GM18502 (cell line): ENCODE data around the gene TSPYL2.

ENCODE experiments used
- ATAC-seq: cut with Tn5 transposase; IDR thresholded peaks from one replicate; pipeline ENCODE4 v1.9.1; 2021; ENCODE audit warnings: mild to moderate bottlenecking; ENCODE audit not compliant: unreplicated experiment, poor library complexity

The TSPYL2 gene

DNA sequence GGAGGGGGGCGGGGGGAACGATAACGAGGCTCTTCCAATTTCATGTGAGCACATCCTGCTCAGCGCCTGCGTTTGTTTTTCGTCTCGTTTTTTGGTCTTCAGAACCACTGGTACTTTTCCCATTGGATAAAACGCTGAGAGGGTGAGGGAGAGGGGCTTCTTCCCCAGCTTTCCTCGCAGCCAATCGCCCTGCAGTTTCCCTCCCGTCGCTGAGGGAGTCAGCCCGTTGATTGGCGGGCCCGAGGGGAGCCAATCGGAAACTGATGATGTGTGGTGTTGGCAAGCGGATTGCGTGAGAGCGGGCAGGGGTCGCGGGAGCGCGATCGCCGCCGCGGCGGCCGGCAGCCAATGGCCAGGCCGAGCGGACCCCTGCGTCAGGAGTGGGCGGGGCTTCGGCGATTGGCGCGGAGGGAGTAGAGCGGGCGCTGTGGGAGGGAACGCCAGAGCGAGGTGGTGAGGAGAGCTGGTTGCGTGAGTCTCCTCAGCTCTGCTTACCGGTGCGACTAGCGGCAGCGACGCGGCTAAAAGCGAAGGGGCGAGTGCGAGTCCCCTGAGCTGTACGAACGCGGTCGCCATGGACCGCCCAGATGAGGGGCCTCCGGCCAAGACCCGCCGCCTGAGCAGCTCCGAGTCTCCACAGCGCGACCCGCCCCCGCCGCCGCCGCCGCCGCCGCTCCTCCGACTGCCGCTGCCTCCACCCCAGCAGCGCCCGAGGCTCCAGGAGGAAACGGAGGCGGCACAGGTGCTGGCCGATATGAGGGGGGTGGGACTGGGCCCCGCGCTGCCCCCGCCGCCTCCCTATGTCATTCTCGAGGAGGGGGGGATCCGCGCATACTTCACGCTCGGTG lies at the start of gene TSPYL2:
Gene TSPYL2, plus strand, starts transcription at position 443 of the 848 bp plus-strand sequence. Its CDS starts 132 bp downstream, at position 575.
- ATAC-seq: peak; percentile 94

DNA sequence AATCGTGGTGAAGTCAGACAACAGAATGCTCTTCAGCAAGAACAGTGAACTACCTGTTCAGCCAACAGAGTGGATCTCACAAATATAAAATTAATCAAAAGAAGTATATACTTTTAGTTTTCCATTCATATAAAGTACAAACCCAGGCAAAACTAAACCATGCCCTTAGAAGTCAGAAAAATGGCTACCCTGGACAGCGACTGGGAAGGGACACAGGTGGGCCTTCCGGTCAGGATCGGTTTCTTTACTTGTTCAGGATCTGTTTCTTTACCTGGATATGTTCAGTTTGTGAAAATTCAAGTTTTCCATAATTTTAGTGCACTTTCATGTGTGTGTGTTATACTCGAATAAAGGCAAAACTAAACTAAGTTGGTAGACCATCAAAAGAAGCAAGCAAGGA lies 46.0 kb upstream of the TSPYL2 start:
- ATAC-seq: no peak

DNA sequence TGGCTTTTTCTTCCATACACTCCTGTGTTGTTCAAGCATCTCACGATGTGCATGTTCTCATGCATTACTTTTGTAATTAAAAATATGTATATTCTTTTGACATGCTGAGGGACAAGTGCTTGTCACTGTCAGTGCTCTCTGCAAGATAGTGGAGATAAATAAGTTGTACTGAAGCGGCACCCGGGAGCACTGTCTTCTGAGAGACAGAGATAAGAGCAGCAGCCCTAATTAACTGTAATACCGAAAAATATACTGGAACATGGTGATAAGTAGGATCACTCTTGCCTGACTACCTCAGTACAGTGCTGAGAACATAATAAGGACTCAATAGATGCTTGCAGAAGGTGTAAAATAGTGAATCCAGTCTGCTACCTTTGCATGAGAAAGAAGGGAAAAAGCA lies 42.9 kb upstream of the TSPYL2 start:
- no peak for ATAC-seq

DNA sequence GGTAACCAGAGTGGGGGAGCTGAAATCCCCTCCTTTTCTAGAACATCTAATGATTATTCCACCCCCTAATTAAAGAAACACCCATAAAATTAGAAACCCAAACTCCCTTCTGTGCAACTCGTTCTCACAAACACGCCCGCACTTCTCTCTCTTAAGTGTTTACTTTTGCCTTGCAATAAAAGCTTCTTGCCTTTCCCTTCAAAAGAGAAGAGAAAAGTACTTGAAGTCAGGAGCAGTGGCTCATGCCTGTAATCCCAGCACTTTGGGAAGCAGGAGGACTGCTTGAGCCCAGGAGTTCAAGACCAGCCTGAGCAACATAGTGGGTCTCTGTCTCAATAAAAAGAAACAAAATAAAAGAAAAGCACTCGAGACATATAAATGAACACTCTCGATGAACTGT lies 37.2 kb upstream of the TSPYL2 start:
- no peak for ATAC-seq

DNA sequence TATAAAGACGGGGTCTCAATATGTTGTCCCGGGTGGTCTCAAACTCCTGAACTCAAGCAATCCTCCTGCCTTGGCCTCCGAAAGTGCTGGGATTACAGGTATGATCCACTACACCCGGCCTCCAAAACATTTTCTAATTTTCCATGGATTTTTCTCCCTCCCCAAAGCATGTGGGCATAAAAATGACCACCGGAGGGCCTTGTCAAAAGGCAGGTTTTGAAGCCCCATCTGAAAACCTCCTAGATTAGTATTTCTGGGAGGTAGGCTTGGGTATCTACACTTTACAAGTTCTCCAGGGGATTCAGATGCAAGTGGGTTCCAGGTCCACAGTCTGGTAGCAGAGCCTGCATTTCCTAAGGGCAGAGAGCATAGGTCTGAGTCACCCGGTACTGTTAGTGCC lies 34.9 kb upstream of the TSPYL2 start:
- ATAC-seq: no peak

DNA sequence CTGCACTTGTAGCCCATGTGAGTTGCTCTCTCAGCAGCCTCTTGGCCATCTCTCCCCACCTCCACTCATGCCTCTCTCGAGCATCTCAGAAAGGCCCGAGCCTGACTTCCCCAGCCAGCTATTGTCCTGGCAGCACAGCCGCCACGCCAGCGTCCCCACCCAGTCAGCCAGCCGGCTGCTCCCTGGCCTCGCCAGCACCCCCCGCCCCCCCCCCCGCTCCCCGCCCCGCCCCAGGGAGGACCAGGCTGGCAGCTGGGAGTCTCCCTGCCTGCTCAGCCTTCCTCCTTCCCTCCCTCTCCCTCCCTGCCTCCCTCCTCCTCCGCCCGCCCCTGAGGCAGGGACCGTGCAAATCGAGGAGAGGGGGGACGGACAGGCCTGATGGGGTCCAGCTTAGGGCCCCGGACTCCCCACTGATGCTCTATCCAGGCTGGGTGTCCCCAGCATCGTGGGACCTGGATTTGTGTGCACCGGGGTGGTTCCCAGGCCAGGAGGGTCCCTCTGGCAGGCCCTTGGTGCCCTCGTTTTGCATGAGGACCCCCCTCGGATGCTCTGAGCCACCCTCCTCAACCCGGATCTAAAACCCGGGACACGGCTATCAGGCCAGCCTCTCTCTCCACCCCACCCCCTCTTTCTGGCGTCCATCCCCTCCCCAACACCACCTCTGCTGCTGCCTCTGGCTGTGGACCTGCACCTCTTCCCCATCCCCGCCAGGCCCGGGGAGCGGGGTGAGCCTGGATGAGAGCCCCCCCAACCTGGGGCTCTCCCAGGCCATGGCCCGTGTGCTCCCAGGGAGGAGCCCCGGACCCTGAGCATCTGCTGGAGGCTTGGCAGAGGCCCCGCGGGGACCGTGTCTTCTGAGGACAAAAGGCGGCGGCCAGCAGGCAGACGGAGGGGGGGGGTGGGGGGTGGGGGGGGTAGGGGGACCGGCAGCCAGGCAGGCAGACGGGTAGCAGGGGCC lies 33.7 kb upstream of the TSPYL2 start, which contains the start of gene GPR173:
Gene GPR173, plus strand, starts transcription at position 621 of the 958 bp plus-strand sequence. CDS start 27,833 bp downstream, outside the sequence.
- ATAC-seq: no peak

DNA sequence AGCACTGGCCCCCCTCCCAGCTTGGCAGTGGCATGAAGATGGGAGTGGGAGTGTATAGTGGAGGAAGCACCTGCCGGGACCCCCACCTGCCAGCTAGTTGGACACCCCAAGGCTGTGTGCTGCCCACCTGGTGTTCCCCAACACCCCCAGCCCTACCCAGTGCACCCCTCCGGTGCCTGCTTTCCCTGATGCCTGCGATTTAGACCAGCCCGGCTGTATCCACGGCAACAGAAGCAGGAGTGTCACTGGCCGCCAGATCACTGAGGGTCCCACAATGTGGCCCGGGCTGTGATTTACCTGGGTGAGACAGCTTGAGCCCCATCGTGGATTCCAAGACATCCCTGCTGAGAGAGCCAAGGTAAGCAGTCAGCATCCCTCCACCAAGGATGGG lies 33.0 kb upstream of the TSPYL2 start:
- ATAC-seq: no peak

DNA sequence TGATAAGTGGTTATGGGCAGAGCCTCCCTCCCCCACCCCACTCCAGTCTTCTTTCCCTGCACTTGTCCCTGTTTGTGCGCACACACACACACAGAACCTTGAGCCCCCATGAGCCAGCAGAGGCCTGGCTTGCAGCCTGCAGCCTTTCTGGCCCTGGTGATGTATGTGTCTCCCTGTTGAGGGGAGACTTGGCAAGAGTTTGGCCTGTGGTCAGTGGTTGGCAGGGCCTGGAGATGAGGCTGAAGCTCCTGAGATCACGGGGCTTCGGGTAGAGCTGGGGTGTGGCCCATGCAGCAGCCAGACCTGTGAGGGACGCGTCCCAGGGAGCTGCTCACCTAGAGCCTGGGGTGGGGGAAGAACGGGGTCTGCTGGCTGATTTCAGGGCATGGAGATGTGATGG lies 31.3 kb upstream of the TSPYL2 start:
- no peak for ATAC-seq

DNA sequence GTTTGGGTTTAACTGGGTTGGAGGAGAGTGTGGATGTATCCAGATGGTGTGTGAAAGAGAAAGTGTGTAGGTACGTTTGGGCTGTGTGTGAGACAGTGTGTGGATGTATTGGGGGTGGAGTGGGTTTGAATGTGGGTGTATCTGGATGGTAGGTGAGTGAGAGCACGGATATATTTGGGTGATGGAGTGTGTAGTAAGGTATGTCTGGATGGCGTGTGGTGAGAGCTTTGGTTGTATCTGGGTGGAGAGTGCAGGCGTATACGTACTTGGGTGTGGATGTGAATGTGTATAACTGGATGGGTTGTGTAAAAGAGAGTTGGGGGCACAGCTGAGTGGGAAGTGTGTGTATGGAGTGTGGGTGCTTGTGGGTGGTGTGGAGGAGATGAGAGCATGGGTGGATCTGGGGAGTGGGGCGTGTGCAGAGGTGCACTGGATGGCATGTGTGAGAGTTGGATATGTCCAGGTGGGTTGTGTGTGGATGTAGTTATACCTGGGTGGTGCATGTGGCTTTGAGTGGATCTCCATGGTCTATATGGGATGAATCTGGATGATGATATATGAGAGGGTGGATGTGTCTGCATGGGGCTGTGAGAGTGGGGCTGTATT lies 26.8 kb upstream of the TSPYL2 start:
- no peak for ATAC-seq

DNA sequence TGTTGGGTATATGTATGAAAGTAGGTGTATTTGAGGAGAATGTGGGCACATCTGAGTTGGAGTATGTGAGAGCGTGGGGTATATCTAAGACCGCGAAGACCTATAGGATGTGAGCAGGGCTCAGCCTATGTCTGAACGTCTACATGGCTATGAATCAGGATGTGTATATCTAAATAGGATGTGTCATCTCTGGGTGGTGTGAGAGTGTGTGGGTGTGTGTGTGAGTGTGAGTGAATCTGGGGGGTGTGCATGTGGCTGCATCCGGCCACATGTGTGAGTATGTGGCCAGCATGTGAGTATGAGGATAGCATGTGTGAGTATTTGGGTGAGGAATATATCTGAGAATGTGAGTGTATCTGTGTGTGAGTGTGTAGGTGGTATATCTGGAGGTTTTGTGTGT lies 25.9 kb upstream of the TSPYL2 start:
- ATAC-seq: no peak

DNA sequence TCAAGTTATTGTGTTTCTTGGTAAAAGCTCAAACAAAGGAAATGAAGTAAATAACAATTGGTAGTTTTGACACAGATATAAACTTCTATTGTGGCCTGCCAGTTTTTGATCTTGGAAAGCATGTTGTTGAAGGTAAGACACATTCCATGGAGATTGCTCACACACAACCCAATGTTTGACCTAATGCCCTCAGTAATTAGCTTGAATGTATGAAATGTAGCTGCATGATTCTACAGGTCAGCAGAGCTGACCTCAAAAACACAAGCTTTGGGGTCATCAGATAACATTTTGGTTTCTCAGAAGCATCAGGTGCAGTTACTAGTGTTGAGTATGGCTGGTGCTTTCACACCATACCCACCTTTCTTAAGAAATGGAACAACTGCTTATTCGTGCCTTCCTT lies 17.1 kb upstream of the TSPYL2 start:
- ATAC-seq: no peak

DNA sequence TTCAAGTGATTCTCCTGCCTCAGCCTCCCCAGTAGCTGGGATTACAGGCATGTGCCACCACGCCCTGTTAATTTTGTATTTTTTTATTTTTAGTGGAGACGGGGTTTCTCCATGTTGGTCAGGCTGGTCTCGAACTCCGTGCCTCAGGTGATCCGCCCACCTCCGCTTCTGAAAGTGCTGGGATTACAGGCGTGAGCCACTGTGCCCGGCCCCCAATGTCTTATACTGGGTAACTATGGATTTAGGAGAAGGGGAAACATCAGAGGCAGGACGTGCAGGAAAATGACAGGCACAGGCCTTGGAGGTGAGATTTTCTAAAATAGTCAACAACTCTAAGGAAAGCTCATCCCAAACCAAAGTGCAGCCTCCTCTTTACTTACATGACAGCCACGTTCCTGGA lies 11.1 kb upstream of the TSPYL2 start:
- no peak for ATAC-seq

DNA sequence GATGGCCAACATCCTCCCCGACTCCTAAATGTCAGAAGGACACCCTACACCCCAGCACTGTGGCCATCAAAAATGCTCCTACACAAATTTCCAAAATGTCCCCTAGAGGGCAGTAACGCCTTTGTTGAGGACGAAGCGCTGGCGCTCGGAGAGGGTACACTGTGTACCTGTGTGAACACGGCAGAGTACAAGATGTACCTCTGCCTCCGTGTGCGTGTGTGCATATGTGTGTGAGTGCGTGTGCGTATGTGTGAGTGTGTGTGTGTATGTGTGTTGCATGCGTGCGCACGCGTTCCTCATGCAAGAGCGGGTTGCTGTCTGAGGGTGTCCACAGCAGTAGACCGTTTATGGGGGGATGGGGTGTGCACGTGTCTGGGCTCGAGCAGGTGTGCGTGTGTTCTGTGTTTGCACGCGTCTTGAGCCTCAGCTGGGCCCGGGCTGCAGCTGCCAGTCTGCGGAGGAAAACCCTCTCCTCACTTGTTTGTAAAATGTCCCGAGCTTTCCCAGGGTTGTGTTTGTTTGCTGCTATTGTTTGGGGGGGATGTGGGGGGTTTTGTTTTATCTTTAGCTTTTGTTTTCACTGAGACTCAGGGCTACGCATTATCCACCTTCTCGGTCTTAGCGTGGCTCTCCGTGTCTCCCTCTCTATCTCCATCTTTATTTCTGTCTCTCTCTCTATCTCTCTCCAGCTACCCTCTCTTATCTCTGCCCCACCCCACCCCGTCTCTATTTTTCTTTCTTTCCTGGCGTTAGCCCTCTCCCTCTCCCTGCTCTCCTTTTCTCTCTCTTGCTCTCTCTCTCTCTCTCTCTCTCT lies 10.4 kb upstream of the TSPYL2 start:
- ATAC-seq: peak; percentile 81

DNA sequence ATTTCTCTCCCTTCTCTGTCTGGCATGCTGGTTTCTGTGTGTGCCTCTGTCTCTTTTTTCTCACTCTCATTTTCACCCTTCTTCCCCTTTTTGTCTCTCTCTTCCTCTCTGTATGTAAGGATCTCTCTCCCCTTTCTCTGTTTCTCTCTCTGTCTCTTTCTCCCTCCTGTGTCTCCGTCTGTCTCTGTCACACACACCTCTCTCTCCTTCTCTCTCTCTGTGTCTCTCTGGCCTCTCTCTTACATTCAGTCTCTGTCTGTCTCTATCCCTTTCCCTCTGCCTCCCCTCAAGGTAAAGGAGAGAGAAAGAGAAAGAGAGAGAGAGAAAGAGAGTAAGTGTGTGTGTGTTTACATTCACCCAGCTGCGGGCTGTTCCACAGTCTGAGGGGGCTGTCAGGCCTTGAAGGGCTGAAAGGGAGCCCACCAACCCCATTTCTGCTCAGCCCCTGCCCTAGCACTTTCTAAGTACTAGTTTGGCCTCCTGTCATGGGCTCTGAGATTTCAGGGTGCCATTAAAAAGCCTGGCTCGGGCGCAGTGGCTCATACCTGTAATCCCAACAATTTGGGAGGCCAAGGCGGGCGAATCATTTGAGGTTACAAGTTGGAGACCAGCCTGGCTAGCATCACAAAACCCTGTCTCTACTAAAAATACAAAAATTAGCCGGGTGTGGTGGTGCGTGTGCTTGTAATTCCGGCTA lies 9.6 kb upstream of the TSPYL2 start:
- no peak for ATAC-seq

DNA sequence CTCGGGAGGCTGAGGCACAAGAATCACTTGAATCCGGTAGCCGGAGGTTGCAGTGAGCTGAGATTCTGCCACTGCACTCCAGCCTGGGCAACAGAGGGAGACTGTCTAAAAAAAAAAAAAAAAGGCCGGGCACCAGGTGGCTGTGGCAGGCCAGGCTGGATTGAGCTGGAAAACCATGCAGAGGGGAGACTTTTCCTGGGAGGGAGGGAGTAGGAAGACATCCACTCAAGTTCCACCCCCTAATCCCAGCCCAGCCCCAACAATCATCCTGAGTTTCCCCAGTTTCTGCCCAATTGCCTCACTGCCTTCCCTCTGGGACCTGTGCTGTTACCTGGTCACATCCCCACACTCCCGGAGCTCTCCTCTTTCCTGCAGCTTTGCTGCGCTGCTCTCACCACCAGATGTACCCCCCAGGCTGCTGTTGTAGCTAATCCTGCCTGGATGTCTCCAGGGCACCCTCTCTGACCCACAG lies 9.0 kb upstream of the TSPYL2 start:
- ATAC-seq: no peak

DNA sequence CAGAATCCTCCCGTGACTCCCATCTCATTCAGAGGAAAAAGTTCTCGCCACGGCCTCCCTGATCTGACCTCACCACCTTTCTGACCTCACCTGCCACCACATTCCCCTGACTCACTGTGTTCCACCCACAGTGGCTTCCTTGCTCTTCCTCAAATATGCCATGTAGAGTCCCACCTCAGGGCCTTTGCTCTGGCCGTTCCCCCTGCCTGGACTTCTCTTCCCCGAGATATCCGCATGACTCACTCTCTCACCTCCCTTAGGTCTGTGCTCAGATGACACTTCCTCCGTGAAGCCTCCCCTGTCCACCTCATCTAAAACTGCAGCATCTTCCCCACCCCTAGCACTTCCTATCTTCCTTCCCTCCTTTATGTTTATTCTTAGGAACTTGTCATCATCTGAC lies 7.2 kb upstream of the TSPYL2 start:
- ATAC-seq: no peak

DNA sequence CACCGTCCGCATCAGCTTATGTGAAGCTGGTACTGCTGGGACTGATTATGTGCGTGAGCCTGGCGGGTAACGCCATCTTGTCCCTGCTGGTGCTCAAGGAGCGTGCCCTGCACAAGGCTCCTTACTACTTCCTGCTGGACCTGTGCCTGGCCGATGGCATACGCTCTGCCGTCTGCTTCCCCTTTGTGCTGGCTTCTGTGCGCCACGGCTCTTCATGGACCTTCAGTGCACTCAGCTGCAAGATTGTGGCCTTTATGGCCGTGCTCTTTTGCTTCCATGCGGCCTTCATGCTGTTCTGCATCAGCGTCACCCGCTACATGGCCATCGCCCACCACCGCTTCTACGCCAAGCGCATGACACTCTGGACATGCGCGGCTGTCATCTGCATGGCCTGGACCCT lies 5.5 kb upstream of the TSPYL2 start:
- no peak for ATAC-seq

DNA sequence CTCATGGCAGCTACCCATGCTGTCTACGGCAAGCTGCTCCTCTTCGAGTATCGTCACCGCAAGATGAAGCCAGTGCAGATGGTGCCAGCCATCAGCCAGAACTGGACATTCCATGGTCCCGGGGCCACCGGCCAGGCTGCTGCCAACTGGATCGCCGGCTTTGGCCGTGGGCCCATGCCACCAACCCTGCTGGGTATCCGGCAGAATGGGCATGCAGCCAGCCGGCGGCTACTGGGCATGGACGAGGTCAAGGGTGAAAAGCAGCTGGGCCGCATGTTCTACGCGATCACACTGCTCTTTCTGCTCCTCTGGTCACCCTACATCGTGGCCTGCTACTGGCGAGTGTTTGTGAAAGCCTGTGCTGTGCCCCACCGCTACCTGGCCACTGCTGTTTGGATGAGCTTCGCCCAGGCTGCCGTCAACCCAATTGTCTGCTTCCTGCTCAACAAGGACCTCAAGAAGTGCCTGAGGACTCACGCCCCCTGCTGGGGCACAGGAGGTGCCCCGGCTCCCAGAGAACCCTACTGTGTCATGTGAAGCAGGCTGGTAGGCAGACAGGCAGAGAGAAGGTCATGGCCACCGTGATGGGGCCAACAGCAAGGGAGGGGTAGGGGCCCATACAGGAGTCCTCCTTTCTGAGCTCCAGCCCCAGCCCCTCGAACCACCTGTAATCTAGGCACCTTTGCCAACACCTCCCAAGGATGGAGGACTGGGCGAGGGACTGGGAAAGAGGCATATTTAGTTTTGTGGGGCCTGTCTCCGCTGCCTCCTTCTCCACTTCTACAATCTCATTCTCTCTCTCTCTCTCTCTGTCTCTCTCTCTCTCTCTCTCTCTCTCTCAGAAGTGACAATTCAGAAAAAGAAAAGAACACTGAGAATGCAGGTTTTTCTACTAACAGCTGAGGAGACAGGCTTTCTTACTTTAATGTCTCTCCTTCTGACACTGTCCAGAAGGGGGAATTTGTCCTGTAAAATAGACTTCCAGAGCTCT lies 4.7 kb upstream of the TSPYL2 start:
- no peak for ATAC-seq
